Gastrocnemius medialis (tissue), 4 donors: Measurements from ENCODE around the gene GPR153. TPM values are rescaled to one million over a fixed set of nuclear protein-coding genes. Genes with fewer than 3 reads are reported as not detected.
A peak's percentile ranks its signal among the peaks of the same experiment; 100 is the strongest.

Source experiments
- ATAC-seq, 2 donors: fragments of 150-250 bp; one replicate each; pipeline ENCODE4 v1.9.1; 2016
- DNase-seq, 2 donors: peaks; one replicate each; pipeline ENCODE4 v3.0.0-alpha.2; 2019
- H3K27ac ChIP-seq, 4 donors: fragments of 200-600 bp; sonication (generic); 1 replicate in 1 of 4; 2 replicates in 3 of 4; pipeline ENCODE4 v1.5.1; 2016 to 2018; ENCODE audit warnings: mild to moderate bottlenecking in 2 of 4, moderate library complexity in 1 of 4
- H3K27me3 ChIP-seq, 3 donors: fragments of 200-600 bp; sonication (generic) in 2 of 3; 1 replicate in 1 of 3; 2 replicates in 2 of 3; pipeline versions ENCODE4 v1.5.1 to v1.6.0; 2016 to 2019; ENCODE audit warnings: mild to moderate bottlenecking in 1 of 3, moderate library complexity in 1 of 3
- H3K36me3 ChIP-seq, 2 donors: fragments of 200-600 bp; sonication (generic) in 1 of 2; one replicate each; pipeline ENCODE4 v1.5.1; 2017 to 2018
- H3K4me1 ChIP-seq, 2 donors: fragments of 200-600 bp; sonication (generic) in 1 of 2; one replicate each; pipeline ENCODE4 v1.5.1; 2016 to 2017; ENCODE audit warnings: mild to moderate bottlenecking in 2 of 2
- H3K4me3 ChIP-seq, 4 donors: fragments of 200-600 bp; sonication (generic) in 3 of 4; 1 replicate in 1 of 4; 2 replicates in 3 of 4; pipeline ENCODE4 v1.5.1; 2016 to 2019; ENCODE audit warnings: mild to moderate bottlenecking in 2 of 4
- H3K9me3 ChIP-seq, 3 donors: fragments of 200-600 bp; sonication (generic) in 2 of 3; 1 replicate in 1 of 3; 2 replicates in 2 of 3; pipeline ENCODE4 v1.5.1; 2016 to 2019
- POLR2A ChIP-seq, 2 donors: fragments of 450-650 bp; IDR thresholded peaks; one replicate each; pipeline ENCODE4 v1.6.1; 2017; ENCODE audit warnings: antibody characterized with exemption in 2 of 2, mild to moderate bottlenecking in 2 of 2, moderate library complexity in 2 of 2
- in situ Hi-C, 4 donors: fragments of 200-750 bp; cut with MboI; loops; one replicate each; pipeline versions ENCODE4 v1.15.0 to v1.8.0; 2017; ENCODE audit warnings: low sequenced_read_pairs in 4 of 4
- intact Hi-C: fragments of 100-400 bp; cut with DNase I; formaldehyde crosslinking; loops from one replicate; pipeline ENCODE4 v1.15.1; 2023; ENCODE audit warnings: low total_unique reads
- total RNA-seq, 4 donors: library from RNA; depleted of rRNA; stranded (reverse); fragments of >200 nt; gene quantifications; one replicate each; pipeline versions ENCODE4 v1.1.0 to v1.2.3, GENCODE V29; 2016
- TF ChIP-seq, protein P1 (sequence below), 5 experiments: fragments of 450-650 bp in 3 of 5; fragments of 200-600 bp in 2 of 5; sonication (generic) in 2 of 5; IDR thresholded peaks in 4 of 5; conservative IDR thresholded peaks in 1 of 5; 1 replicate in 4 of 5; 2 replicates in 1 of 5; pipeline ENCODE4 v1.5.1; 2016 to 2019; ENCODE audit warnings: antibody characterized with exemption in 5 of 5, mild to moderate bottlenecking in 3 of 5, moderate library complexity in 3 of 5

GPR153 gene
- total RNA-seq, 4 donors from 2014 or later: 1.1 to 3.4 (median 2.0) TPM

DNA sequence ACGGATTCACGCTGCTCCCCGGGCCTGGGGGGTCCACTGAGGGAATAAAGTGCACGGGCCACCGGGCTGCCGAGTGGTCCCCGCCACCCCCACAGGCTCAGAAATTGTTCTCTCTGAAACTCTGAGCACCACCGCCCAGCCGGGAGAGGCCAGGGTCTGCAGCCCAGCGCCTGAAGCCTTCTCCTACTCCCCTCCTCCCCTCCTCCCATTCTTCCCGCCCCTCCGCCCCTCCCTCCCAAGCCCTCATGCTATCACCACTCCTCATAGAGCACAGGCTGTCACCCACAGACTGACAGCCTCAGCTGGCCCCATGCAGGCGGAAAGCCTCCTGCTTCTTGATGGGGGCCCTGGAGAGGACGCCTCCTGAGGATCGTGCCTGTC lies 707 bp upstream of the GPR153 start:
- in situ Hi-C loops: no loop called here
- DNase-seq (no peak), ATAC-seq (no peak)
- Histone ChIP-seq H3K4me3 (peak overlapping the region in 3 of 4 donors; percentile 38 to 54 (median 44)), H3K27me3 (peaks cover 30 to 51% (median 44%) of the 10 kb centered on the region in 3 donors), H3K27ac (peak overlapping the region in 1 of 4 donors; percentile 66), H3K36me3 (no peaks in the 10 kb centered on the region), H3K9me3 (no peaks in the 10 kb centered on the region), H3K4me1 (peaks cover 0 to 16% of the 10 kb centered on the region in 2 donors)
- TF ChIP-seq POLR2A (IDR thresholded peaks at IDR 0.05): no peak
- TF ChIP-seq, protein P1, sequence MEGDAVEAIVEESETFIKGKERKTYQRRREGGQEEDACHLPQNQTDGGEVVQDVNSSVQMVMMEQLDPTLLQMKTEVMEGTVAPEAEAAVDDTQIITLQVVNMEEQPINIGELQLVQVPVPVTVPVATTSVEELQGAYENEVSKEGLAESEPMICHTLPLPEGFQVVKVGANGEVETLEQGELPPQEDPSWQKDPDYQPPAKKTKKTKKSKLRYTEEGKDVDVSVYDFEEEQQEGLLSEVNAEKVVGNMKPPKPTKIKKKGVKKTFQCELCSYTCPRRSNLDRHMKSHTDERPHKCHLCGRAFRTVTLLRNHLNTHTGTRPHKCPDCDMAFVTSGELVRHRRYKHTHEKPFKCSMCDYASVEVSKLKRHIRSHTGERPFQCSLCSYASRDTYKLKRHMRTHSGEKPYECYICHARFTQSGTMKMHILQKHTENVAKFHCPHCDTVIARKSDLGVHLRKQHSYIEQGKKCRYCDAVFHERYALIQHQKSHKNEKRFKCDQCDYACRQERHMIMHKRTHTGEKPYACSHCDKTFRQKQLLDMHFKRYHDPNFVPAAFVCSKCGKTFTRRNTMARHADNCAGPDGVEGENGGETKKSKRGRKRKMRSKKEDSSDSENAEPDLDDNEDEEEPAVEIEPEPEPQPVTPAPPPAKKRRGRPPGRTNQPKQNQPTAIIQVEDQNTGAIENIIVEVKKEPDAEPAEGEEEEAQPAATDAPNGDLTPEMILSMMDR (IDR thresholded peaks at IDR 0.05 in 4 of 5, conservative IDR thresholded peaks at IDR 0.05 in 1 of 5): no peak
- intact Hi-C loops: no loop called here

DNA sequence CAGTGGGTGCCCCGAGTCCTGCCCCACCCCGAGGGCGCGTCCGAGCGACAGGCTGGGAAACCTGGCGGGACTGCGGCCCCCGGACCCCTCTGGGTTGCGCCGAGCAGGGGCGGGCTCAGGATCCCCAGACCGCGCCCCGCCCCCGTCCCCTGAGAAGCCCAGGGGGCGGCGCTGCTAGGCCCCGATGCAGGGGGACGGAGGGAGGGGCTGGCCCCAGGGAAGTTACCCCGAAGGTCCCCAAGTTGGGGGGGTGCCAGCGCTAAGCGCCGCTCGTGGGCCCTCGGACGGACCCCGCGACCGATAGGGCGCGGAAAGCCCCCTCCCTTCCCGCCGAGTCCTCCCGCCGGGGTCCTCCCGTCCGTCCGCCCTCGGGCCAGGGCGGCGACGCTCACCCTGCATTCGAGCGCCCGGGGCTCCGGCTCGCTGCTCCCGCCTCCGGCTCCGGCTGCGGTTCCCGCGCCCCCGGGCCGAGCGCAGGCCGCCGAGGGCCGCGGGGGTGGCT lies 414 bp downstream of the GPR153 start:
- no peaks in the 10 kb centered on the region for H3K36me3 ChIP-seq
- intact Hi-C loops (no loop called here), in situ Hi-C loops (no loop called here)
- H3K27ac ChIP-seq: peak overlapping the region; percentile 33 to 61 (median 42)
- peaks cover 0 to 16% of the 10 kb centered on the region in 2 donors for H3K4me1 ChIP-seq
- no peak for TF ChIP-seq POLR2A (IDR thresholded peaks at IDR 0.05)
- TF ChIP-seq, protein P1 (IDR thresholded peaks at IDR 0.05 in 4 of 5, conservative IDR thresholded peaks at IDR 0.05 in 1 of 5): no peak
- peak overlapping the region; percentile 49 to 56 (median 54) for H3K4me3 ChIP-seq
- no peak for DNase-seq
- H3K27me3 ChIP-seq: peaks cover 30 to 51% (median 44%) of the 10 kb centered on the region in 3 donors
- ATAC-seq: peak in 1 of 2 donors; percentile 5
- no peaks in the 10 kb centered on the region for H3K9me3 ChIP-seq

DNA sequence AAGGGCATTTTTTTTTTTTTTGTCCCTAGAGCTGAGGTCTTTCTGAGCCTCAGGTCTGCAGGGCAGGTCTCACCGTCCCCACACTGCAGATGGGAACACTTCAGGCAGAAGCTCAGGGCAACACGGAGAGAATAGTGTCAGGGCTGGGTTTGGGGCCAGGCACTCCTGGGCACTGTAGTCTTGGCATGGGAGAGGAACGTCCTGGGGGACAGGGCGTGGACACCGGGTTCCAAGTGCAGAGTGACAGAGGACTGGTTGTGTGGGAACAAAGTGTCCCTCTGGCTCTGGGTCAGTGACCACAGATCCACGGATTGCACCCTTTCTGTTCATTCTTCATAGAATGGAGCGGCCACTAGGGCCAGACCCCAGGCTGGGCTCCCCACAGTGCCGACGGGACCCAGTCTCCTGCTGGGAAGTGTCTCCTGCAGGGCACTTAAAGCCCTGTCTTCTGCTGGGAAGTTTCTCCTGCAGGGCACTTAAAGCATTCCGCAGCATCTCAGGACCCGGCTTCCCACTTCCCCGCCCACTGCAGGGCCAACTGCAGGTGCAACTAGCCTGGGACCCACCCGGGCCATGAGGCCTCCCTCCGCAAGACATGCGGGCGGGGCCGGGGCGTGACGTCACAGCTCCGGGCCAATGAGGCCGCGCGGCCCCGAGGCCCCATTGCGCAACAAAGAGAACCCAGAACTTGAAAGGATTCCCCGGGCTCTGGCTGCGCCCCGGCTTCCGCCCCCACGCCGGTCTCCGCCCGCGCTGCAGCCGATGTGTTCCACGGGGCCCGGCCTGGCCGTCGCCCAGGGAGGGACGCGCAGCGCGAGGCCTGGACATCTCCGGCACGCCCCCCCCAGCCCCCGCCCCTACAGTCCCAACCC lies 1.2 kb downstream of the GPR153 start:
- H3K36me3 ChIP-seq: no peaks in the 10 kb centered on the region
- H3K27ac ChIP-seq: peak overlapping the region in 1 of 4 donors; percentile 61
- TF ChIP-seq, protein P1 (IDR thresholded peaks at IDR 0.05 in 4 of 5, conservative IDR thresholded peaks at IDR 0.05 in 1 of 5): peak in 1 of 5 experiments; percentile 10
- TF ChIP-seq POLR2A (IDR thresholded peaks at IDR 0.05): no peak
- intact Hi-C loops: no loop called here
- H3K27me3 ChIP-seq: peaks cover 30 to 51% (median 44%) of the 10 kb centered on the region in 3 donors
- H3K9me3 ChIP-seq: no peaks in the 10 kb centered on the region
- in situ Hi-C loops: loop anchor here in 2 of 4 donors (10.0 kb wide), 2 partner anchors 85 to 145 kb away; no protein-coding TSS in a partner anchor
- peak; percentile 50 to 59 for DNase-seq
- H3K4me3 ChIP-seq: peak overlapping the region; percentile 49 to 56 (median 54)
- peaks cover 0 to 16% of the 10 kb centered on the region in 2 donors for H3K4me1 ChIP-seq
- peak; percentile 50 to 63 for ATAC-seq

GRCh38 chr1:6258675-6259074 lies 2.2 kb downstream of the GPR153 start:
- Histone ChIP-seq H3K9me3 (no peaks in the 10 kb centered on the region), H3K36me3 (no peaks in the 10 kb centered on the region), H3K4me3 (no peak overlapping the region), H3K27me3 (peaks cover 30 to 47% (median 39%) of the 10 kb centered on the region in 3 donors), H3K27ac (no peak overlapping the region), H3K4me1 (peaks cover 0 to 16% of the 10 kb centered on the region in 2 donors)
- ATAC-seq (no peak), DNase-seq (no peak)
- intact Hi-C loops (no loop called here), in situ Hi-C loops (loop anchor here in 2 of 4 donors (10.0 kb wide), 2 partner anchors 86 to 146 kb away; no protein-coding TSS in a partner anchor)
- TF ChIP-seq, protein P1 (IDR thresholded peaks at IDR 0.05 in 4 of 5, conservative IDR thresholded peaks at IDR 0.05 in 1 of 5): no peak
- TF ChIP-seq POLR2A (IDR thresholded peaks at IDR 0.05): no peak
